GM19035 (cell line): ENCODE measurements around the gene VPS4A.

ENCODE experiments used
- ATAC-seq: cut with Tn5 transposase; IDR thresholded peaks from one replicate; pipeline ENCODE4 v1.9.1; 2021; ENCODE audit not compliant: unreplicated experiment

The VPS4A gene

DNA sequence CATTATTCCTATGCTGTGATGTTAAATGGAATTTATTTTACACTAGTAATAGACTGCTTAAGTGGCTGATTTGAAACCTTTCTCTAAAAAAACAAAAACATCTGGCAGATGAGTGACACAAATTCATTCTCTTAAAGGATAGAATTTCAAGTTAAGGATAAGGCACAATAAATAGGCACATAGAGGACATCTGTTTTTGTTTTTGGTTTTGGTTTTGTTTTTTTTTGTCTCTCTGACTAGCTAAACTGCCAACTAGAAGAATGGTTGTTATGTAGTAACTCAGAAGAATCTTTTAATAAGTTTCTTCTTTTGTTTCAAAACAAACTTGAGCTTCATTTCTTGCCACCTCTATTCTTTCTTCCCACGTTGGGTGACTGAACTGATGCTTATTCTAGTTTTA is 5.1 kb upstream of the VPS4A start:
- ATAC-seq = no peak

DNA sequence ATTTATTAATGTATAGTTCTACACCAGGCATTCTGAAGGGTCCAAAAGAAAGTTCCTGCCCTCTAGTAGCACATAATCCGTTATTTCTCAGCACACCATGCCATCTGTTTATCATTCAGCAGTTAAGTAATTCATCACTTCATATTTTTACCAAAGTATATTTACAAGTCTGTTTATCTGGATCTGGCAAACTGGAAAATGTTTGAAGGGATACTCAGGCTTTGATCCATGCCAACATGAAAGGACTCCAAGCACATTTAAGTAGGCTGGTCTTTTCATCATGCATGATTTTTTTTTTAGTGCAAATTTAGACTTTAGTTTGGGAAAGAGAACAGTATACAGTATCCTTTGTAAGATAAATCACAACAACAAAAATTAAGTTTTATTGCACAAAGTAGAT is 4.1 kb upstream of the VPS4A start:
- ATAC-seq = no peak

DNA sequence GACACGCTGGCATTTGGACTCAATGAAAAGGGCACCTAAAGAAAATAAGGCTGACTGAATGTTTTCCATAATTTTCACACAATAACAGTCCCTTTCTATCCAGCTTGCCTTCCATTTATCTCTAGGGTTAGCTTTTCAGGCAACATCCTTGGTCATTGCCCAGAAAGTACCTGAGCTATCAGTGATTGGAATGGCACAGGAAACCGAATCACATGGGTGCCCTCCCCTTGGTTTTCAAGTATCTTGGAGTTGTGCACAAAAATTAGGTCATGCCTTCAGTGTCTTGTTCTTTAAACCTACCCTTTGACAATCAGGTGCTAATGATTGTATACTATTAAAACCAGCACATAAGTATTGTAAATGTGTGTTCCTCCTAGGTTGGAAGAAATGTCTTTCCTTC is 3.3 kb upstream of the VPS4A start:
- ATAC-seq = no peak

DNA sequence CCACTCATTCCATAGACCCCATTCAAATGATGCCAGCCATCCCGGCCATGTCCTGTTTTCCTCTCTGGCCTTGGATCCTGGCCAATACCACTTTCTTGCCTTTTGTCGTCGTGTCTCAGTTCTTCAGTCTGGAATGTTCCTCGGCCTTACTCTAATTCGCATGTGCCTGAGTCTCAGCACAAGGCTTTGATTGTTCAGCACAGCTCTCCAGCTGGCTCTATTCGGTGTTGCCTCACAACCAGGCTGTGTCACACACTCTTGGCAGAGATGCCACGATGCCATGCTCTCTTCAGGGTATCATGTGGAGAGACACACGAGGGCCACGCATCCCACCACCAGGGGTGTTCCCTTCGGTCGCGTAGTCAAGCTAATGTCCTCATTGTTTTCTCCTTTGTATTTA is 1.8 kb upstream of the VPS4A start:
- no peak for ATAC-seq

DNA sequence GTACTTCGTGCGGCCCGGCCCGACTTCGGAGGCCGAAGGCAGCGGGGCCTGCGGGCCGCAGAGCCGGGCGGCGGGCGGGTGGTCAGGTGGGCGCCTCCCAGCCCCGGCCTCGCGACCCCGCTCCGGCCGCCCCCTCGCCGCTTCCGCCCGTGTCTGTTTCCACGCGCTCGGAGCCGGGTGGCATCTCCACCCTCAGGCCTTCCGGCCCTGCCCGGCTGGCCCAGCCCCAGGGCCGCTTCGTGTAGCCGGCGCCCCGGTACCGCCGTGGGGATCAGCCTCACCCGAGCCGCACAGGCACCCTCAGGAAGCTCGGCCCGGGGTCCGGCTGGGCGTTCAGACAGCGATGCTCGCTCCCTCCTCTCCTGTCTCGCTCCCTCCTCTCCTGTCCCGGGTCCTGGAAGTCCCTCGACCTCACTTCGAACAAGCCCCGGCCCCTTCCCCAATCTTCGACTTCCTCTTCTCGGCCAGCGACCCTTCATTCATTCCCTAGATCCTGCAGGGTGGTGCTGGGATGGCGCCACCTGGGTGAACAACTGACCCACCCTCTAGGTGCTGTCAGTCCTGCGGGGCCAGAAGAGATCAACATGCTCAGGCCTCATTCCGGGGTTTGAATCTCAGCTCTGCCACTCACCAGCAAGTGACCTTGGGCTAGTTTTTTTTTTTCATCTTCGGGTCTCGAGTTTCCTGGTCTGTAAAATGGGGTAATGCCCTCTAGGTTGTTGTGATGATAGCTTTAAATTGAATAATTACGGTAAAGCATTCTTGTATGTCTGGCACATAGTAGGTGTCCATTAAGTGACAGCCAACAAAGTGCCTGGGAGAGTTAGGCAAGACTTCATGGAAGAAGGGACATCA is 610 bp downstream of the VPS4A start:
- ATAC-seq = peak; percentile 52

DNA sequence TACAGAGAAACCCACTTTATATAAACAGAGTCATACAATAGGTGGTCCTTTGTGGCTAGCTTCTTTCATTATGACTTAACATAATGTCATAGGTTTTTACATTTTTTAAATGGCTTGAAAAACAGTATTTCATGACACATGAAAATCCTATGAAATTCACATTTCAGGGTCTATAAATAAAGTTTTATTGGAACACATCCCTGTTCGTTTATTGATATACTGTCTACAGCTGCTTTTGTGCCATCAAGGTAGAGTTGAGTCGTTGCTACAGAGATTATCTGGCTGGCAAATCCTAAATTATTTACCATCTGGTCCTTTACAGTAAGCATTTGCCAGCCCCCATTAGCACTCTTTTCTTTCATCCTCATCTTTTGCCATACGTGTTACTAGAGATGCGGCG is 2.3 kb downstream of the VPS4A start:
- ATAC-seq = no peak

DNA sequence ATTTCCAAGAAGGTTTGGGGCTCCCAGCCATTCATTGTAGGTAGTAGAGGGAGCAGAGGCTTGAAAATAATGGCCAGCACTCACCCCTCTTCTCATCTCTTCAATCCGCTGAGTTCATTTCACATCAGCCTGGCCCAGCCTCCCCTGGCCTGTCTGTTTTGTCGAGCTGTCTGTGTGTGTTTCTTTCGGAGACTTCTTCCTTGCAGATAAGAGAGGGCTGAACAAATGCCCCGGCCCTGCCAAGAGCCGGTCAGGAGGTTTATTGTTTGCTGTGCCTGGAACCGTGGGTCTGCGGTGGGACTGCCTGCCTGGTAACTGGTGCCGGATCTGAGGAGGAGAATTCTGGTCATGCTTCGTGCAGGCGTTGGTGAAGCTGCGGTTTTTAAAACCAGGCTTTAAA is 3.4 kb downstream of the VPS4A start:
- ATAC-seq = no peak

DNA sequence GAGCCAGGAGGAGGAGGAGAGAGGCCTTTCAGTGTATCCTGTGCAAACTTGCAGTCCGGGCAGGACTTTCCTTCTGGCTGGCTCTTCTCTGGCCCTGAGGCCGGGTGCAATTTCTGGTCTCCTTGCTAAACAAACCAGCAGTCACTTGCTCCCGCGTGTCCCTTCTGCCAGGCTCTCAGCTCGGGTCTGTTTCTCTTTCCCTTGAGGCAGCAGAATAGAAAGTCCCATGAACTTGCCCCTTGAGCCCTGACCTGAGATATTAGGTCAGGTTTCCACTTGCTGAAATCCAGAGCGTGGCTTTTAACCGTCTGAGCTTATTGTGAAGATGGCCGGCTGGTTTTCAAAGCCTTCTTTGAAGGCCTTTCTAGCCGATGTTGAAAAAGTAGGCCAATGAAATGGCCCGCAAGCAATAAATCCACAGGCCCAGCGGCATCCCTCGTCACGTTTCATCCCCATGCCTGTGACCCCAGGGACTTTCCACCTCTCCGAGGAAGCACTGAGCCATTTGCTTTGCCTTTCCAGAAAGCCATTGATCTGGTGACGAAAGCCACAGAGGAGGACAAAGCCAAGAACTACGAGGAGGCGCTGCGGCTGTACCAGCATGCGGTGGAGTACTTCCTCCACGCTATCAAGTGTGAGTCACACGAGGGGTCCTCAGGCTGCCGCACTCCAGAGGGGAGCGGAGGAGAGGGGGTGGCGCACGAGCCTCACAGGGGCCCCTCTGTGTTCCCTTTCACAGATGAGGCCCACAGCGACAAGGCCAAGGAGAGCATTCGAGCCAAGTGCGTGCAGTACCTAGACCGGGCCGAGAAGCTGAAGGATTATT is 4.5 kb downstream of the VPS4A start:
- ATAC-seq = no peak

DNA sequence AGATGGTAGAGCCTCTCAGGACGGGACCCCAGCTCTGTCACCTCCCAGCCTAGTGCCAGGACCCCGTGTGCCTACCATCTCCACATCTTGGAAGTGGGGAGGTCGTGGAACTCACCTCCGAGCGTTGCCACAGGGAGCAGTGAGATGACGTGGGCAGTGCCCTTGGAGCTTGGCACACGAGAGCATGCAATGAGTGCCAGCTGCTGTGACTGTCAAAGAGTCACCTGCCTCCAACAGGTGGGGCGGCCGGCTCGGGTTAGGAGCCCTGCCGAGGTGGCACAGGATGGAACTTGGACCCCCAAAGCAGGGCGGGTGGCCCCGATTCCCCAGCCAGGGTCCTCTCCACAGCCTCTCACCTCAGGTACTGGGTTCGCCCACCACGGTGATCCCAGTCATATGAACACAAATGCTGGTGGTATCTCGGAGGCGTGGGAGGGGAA is 5.5 kb downstream of the VPS4A start:
- no peak for ATAC-seq

DNA sequence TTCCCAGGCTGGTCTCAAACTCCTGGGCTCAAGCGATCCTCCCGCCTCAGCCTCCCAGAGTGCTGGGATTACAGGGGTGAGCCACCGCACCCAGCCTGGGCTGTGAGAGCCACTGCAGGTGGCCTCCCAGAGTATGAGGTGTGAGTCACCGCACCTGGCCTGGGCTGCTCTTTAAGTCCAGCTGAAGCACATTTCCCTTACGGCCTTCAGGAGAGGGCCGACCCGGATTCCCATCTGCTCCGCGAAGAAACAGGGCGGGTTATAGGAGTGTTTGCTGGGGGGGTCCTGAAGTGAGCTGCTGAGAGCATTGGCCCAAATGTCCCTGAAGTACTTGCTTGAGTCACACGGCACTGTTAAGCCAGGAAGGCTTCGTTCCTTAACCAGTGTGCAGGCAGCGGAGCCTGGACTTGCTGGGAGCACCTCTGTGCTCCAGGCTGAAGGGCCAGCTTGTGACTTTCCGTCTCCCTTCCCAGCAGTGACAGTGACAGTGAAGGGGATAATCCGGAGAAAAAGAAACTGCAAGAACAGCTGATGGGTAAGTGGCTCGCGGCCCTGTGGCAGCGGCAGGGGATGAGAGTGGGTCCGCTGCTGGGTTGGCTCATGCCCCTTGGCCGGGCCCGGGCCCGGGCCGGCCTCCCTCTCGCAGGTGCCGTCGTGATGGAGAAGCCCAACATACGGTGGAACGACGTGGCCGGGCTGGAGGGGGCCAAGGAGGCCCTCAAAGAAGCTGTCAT is 7.2 kb downstream of the VPS4A start:
- no peak for ATAC-seq

DNA sequence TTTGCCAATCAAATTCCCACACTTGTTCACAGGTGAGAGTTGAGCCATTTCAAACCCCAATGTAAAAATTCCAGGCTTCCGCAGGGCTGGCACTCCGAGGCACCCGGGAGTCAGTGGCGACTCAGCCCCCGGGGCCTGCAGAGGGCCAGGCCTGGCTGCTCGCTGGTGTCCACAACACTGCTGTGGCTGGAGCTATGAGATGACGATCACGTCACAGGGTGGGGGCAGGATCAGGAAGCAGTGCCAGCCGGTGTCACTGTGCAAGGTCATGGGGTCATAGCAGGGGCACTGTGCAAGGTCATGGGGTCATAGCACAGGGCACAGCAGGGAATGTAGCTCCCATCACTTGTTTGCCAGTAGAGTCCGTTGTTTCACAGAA is 7.8 kb downstream of the VPS4A start:
- ATAC-seq = no peak

DNA sequence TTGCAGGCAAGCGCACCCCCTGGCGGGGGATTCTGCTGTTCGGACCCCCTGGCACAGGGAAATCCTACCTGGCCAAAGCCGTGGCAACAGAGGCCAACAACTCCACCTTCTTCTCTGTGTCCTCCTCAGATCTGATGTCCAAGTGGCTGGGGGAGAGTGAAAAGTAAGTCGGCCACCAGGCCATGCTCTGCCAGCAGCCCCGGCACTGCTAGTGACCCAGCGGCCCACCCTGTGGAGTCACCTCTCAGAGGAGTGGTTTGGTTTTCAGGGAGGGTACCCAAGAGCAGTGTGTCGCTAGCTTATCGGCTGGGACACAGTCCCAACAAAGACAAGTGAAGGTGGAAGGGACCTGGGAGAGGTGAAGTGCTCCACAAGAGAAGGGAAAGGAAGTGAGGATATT is 8.2 kb downstream of the VPS4A start:
- no peak for ATAC-seq

DNA sequence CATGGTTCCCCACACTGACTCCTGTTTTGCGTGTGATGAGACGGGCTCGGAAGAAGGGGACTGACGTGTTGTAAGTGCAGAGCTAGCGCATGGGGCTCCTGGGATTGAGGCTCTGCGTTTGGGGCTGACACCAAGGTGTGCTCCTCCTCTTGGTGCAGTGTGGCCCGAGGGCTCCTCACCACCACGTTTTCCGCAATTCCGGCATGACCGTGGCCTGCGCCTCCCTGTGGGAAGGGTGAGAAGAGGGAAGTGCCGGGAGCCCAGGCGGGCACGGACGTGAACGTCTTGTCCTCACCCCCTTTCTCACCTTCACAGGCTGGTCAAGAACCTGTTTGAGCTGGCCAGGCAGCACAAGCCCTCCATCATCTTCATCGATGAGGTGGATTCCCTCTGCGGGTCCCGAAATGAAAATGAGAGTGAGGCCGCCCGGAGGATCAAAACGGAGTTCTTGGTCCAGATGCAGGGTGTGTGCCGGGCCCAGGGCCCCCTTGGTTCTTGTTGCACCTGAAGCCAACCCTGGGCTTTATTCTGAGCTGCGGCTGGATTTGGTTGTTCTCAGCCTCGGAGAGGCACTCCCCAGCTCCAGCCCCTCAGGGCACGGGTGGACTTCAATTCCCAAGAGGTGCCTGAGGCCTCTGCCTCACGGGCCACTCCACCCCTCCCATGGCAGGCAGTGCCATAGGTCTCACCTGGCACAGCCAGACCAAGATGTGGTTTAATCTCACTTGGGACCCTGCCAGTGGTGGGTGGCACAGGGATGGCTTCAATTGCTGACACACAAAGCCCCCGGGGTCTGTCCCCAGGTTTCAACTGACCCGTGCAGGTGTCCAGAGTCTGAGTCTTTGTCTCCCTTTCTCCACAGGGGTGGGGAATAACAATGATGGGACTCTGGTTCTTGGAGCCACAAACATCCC is 8.9 kb downstream of the VPS4A start:
- no peak for ATAC-seq

DNA sequence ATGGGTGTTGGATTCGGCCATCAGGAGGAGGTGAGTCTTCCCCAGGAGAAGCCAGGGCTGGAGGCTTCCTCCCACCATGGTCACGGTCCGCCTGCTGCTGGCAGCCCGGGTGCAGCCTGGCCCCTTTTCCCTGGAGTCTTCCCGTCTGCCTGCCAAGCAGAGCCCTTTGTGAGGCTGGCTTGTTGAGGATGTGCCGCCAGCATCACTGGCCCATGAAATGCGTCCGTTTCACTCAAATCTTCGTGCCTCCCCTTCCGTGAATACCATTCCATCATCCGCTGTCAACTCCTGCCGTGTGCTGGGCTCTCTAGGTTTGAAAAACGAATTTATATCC is 9.6 kb downstream of the VPS4A start:
- ATAC-seq = no peak

DNA sequence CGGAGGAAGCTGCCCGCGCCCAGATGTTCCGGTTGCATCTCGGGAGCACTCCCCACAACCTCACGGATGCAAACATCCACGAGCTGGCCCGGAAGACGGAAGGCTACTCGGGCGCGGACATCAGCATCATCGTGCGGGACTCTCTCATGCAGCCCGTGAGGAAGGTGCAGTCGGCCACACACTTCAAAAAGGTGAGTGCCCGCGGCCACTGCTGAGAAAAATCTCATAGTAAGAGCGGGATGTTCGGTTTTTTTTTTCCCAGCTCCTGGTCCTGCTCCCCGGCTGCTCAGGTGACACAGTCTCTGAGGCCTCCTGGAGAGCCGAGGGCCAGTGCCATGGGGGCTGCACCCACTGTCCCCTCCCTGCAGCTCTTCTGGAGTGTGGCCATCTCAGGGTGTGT is 9.9 kb downstream of the VPS4A start:
- no peak for ATAC-seq

DNA sequence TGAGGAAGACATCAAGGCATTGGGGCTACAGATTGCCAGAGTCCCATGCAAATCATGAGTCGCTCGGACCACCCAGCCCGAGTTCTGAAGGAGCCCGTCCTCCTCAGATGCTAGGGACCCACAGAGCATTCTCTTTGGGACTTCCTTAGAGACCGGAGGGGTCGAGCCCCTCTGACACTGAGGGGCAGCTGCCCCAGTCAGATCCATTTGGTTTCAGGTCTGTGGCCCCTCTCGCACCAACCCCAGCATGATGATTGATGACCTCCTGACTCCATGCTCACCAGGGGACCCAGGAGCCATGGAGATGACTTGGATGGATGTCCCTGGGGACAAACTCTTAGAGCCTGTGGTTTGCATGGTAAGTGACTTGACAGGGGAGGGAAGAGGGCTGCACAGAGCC is 11.2 kb downstream of the VPS4A start:
- no peak for ATAC-seq

DNA sequence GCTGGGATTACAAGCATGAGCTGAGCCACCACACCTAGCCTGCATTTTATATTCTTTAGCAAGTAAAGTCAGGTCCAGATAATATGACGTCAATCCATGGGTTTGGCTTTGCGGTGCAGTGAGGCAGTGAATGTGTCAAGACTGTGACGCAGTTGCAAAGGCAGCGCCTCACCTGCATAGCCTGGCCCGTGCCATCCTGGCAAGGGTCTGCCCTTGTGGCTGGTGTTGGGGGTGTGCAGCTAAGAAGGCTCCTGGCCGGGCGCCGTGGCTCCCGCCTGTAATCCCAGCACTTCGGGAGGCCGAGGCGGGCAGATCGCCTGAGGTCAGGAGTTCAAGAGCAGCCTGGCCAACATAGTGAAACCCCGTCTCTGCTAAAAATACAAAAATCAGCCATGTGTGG is 12.3 kb downstream of the VPS4A start:
- ATAC-seq = no peak

DNA sequence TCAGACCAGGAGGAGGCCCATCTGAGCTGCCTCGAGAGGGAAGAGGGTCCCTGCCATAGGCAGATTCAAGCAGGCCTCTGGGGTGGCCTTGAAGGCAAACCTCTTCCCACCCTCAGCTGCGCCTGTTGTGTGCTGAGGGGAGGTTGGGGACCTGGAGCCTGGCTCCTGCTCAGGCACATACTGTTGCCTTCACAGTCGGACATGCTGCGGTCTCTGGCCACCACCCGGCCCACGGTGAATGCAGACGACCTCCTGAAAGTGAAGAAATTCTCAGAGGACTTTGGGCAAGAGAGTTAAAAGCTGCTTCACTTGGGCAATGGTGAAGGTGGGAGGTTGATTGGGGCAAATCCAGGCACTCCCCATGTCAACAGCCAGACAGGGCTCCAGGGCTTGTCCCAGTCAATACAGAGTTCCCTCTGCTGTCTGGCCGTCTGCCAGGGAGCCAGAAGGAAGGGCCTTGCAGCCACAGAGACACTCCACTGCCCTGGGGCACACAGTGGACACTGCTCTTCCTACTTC is 12.9 kb downstream of the VPS4A start:
- ATAC-seq = no peak

DNA sequence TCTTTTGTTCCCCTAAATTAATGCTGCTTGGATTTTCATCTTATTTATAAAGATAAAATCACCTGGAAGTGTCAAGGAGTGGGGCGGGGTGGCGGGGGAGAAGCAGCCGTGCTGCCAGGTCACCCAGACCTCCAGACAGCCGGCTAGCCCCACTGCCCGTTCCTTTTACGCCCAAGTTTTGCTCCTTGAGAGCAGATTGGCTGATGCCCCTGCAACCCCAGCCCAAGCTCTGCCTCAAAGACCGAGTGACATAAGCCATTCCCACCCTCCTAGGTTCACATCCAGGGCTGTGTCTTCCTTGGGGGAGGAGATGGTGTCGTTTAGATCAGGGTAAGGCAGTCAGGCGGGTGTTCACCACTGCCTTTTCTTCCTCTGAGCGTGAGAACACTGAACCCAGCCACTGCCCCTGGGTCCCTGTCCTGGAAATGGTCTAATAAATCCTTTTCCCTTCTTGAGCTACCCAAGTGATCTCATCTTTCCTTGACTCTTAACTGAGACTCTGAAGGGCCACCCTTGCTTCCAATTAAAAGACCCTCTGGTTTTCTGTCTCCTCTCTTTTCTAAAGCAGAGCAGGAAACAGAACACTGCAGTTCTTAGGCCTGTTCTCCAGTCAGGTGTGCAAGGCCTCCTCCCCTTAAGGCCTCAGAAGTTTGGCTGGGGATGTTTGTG is 13.6 kb downstream of the VPS4A start:
- no peak for ATAC-seq

DNA sequence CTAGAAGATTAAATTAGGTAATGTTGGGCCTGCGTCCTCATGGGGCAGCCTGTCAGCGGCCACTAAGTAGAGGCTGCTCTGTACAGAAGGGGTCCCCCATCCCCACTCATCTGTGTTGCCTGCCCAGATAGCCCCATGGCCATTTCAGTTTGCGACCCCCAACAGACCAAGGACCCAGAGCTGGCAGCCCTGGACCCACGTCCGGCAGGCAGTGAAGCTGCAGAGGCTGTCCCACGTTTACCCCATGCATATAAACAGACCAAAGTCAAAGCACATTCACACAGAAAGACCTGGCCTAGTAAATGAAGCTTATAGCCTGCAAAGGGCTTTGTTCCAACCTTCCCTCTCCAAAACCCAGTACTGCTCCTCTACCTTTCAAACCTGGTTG is 14.6 kb downstream of the VPS4A start:
- no peak for ATAC-seq
